Heart right ventricle (tissue), 16 donors: ENCODE results near the gene SLC1A3. TPM values are rescaled to one million over a fixed set of nuclear protein-coding genes. Genes with fewer than 3 reads are reported as not detected.
A peak's percentile ranks its signal among the peaks of the same experiment; 100 is the strongest.

Source experiments
- ATAC-seq, 8 donors: fragments of 200-7000 bp; cut with Tn5 transposase; one replicate each; pipeline ENCODE4 v1.9.1; 2020; ENCODE audit warnings: mild to moderate bottlenecking in 8 of 8, moderate library complexity in 8 of 8, moderate number of reproducible peaks in 1 of 8
- DNase-seq, 2 donors: peaks; one replicate each; pipeline ENCODE4 v3.0.0-alpha.2; 2020
- H3K27ac ChIP-seq, 10 donors: fragments of 200-600 bp; sonication (generic) in 2 of 10; one replicate each; pipeline versions ENCODE4 v1.5.0 to v1.8.0; 2020 to 2022; ENCODE audit warnings: mild to moderate bottlenecking in 3 of 10
- H3K27me3 ChIP-seq, 7 donors: fragments of 200-600 bp; one replicate each; pipeline ENCODE4 v1.8.0; 2021 to 2022; ENCODE audit warnings: mild to moderate bottlenecking in 2 of 7
- H3K36me3 ChIP-seq, 9 donors: fragments of 200-600 bp; sonication (generic) in 1 of 9; one replicate each; pipeline versions ENCODE4 v1.5.0 to v1.8.0; 2020 to 2022; ENCODE audit warnings: mild to moderate bottlenecking in 2 of 9
- H3K4me1 ChIP-seq, 9 donors: fragments of 200-600 bp; sonication (generic) in 1 of 9; one replicate each; pipeline versions ENCODE4 v1.5.0 to v1.8.0; 2020 to 2022; ENCODE audit warnings: mild to moderate bottlenecking in 4 of 9
- H3K4me3 ChIP-seq, 10 donors: fragments of 200-600 bp; sonication (generic) in 2 of 10; one replicate each; pipeline versions ENCODE4 v1.5.0 to v1.8.0; 2020 to 2022; ENCODE audit warnings: mild to moderate bottlenecking in 7 of 10, moderate library complexity in 2 of 10
- H3K9me3 ChIP-seq, 11 donors: fragments of 200-600 bp in 10 of 11; sonication (generic) in 2 of 11; one replicate each; pipeline versions ENCODE4 v1.5.0 to v1.8.0; 2013 to 2022; ENCODE audit warnings: mild to moderate bottlenecking in 2 of 11, control low read depth in 1 of 11, moderate library complexity in 1 of 11
- CTCF ChIP-seq, 9 donors: fragments of 200-600 bp; sonication (generic) in 2 of 9; IDR thresholded peaks; one replicate each; pipeline versions ENCODE4 v1.5.0 to v1.8.0; 2021 to 2022; ENCODE audit warnings: antibody characterized with exemption in 9 of 9, mild to moderate bottlenecking in 5 of 9, moderate library complexity in 1 of 9
- WGBS, 2 donors: extraction: QIAGEN DNeasy Blood & Tissue Kit; methylation state at CpG; one replicate each; pipeline ENCODE4 v1.1.7; 2013; ENCODE audit warnings: inconsistent platforms in 1 of 2; 5-methylcytosine and 5-hydroxymethylcytosine counted together
- intact Hi-C, 10 donors: fragments of 100-400 bp; cut with DNase I; formaldehyde crosslinking; loops; one replicate each; pipeline versions ENCODE4 v1.11.1 to v1.14.2; 2022
- polyA plus RNA-seq, 2 donors: library from polyadenylated mRNA; stranded (reverse); fragments of 200-250 nt; gene quantifications; one replicate each; pipeline ENCODE4 v1.2.3, GENCODE V29; 2013
- total RNA-seq, 10 donors: library from RNA; stranded (reverse); fragmentation: NEBNext Ultra II Directional in 3 of 10; extraction: Animal tissue kit (Norgen Biotek cat#: 25700) in 3 of 10; gene quantifications; one replicate each; pipeline versions ENCODE4 v1.2.1 to v1.2.4, GENCODE V29; 2021 to 2023
- donor health status: Arrhythmogenic right ventricular cardiomyopathy.
- donor health status: ischemic (EF 13 %, LVEDD 7.1; RV severe dilation, severe dysfunction).
- donor health status: healthy with polysubstance abuse.
- donor health status: DM: no; HTN: yes; CAD: no.
- donor health status: DM: no; HTN: no; CAD: no.
- donor health status: ischemic (EF 25% LVEDD 6.9; RV normal size, moderate dysfunction).
- donor health status: ischemic (EF 25% LVEDD 5.7; RV mildly dilated, moderate dysfunction).
- donor health status: healthy.
- donor health status: DM: yes; HTN: yes; CAD: no.
- donor health status: Ischemic cardiomyopathy.
- donor health status: ischemic (EF 35%, LVEDD 5.7; RV mildly dilated, moderate dysfunction).
- donor health status: nonischemic (EF 11% LVEDD 7.7; RV severe dilation, severe dysfunction).
- donor health status: DM: yes; HTN: yes; CAD: no.
- donor health status: PGD.
- donor health status: ischemic (EF 29% LVEDD 5.4; RV normal size, mild dysfunction).
- donor health status: nonischemic (EF 23%, LVEDD 6.1; RV moderate dilation, normal function).

SLC1A3 gene
- total and polyA plus RNA-seq, 12 donors, result 39.5 to 83.6 (median 58.5) TPM

- Histone ChIP-seq H3K27me3 (peaks cover 0 to 13% (median 0%) of the 10 kb centered on the region in 7 donors), H3K4me1 (peaks cover 0 to 19% (median 0%) of the 10 kb centered on the region in 9 donors), H3K36me3 (no peaks in the 10 kb centered on the region), H3K9me3 (no peaks in the 10 kb centered on the region), H3K4me3 (no peak overlapping the region), H3K27ac (no peak overlapping the region)
- ATAC-seq (no peak), DNase-seq (peak in 1 of 2 donors; percentile 26)
- intact Hi-C loops, result loop anchor here in 5 of 10 donors (5.0 to 10.0 kb wide), 2 partner anchors 188 to 549 kb away; no protein-coding TSS in a partner anchor
- 56 to 57% methylated on average over 5 of the region's 5 CpGs for WGBS, 2 donors
- TF ChIP-seq CTCF (IDR thresholded peaks at IDR 0.05), result peak in 1 of 9 donors; percentile 18
Observed at GRCh38 chr5:36602704-36603321, 3.6 kb upstream of the SLC1A3 start.

- intact Hi-C loops, result loop anchor here in 6 of 10 donors (5.0 to 10.0 kb wide), 7 partner anchors 33 to 190 kb away; no protein-coding TSS in a partner anchor
- peaks cover 0 to 42% (median 4%) of the 10 kb centered on the region in 9 donors for H3K4me1 ChIP-seq
- no peak for DNase-seq
- no peak for TF ChIP-seq CTCF (IDR thresholded peaks at IDR 0.05)
- no peak for ATAC-seq
- peak overlapping the region in 2 of 10 donors; percentile 64 to 66 for H3K4me3 ChIP-seq
- H3K9me3 ChIP-seq, result no peaks in the 10 kb centered on the region
- H3K27ac ChIP-seq, result peak overlapping the region in 1 of 10 donors; percentile 86
- no peaks in the 10 kb centered on the region for H3K36me3 ChIP-seq
- H3K27me3 ChIP-seq, result peaks cover 0 to 14% (median 0%) of the 10 kb centered on the region in 7 donors
Observed at GRCh38 chr5:36605241-36605640, 1.2 kb upstream of the SLC1A3 start.

- Histone ChIP-seq H3K4me1 (peaks cover 0 to 50% (median 9%) of the 10 kb centered on the region in 9 donors), H3K27ac (peak overlapping the region; percentile 75 to 90 (median 86)), H3K36me3 (no peaks in the 10 kb centered on the region), H3K4me3 (peak overlapping the region; percentile 32 to 67 (median 60)), H3K27me3 (peaks cover 0 to 14% (median 0%) of the 10 kb centered on the region in 7 donors), H3K9me3 (no peaks in the 10 kb centered on the region)
- TF ChIP-seq CTCF (IDR thresholded peaks at IDR 0.05), result no peak
- WGBS, 2 donors, result 9 to 11% methylated on average over 11 of the region's 11 CpGs
- no peak for DNase-seq
- intact Hi-C loops, result loop anchor here in 6 of 10 donors (2.0 to 10.0 kb wide), 8 partner anchors 34 to 191 kb away; no protein-coding TSS in a partner anchor
- peak in 5 of 8 donors; percentile 22 to 34 (median 30) for ATAC-seq
Observed at GRCh38 chr5:36606036-36606427, 374 bp upstream of the SLC1A3 start.

- WGBS, 2 donors, result 1 to 2% methylated on average over 11 of the region's 11 CpGs
- DNase-seq, result peak; percentile 30 to 37
Observed at GRCh38 chr5:36607114-36607571, 737 bp downstream of the SLC1A3 start.

More at GRCh38 chr5:36607114-36607571, 737 bp downstream of the SLC1A3 start:
- Histone ChIP-seq H3K27me3 (peaks cover 0 to 14% (median 0%) of the 10 kb centered on the region in 7 donors), H3K36me3 (peaks cover 0 to under 1% (median 0%) of the 10 kb centered on the region in 9 donors), H3K27ac (peak overlapping the region; percentile 75 to 90 (median 86)), H3K4me1 (peaks cover 0 to 61% (median 9%) of the 10 kb centered on the region in 9 donors), H3K9me3 (no peaks in the 10 kb centered on the region), H3K4me3 (peak overlapping the region; percentile 32 to 67 (median 60))
- ATAC-seq, result peak; percentile 44 to 85 (median 78)
- intact Hi-C loops, result loop anchor here in 6 of 10 donors (2.0 to 10.0 kb wide), 8 partner anchors 35 to 192 kb away; no protein-coding TSS in a partner anchor
- TF ChIP-seq CTCF (IDR thresholded peaks at IDR 0.05), result no peak
